NCI-H2029 (cell line): ENCODE results near the gene XIST.
"Not testable (repeated sequence)": the region's sequence is repeated elsewhere in the genome, so short reads cannot be mapped to it uniquely, and the experiment has no call there.

Experiments used
- DNase-seq: peaks from one replicate; lab custom pipeline; 2025; lab: John Stamatoyannopoulos, UW

Gene XIST

GRCh38 chrX:73804109-73804508, 48.4 kb downstream of the XIST start:
- DNase-seq = not testable (repeated sequence)

GRCh38 chrX:73799888-73800287, 52.6 kb downstream of the XIST start:
- DNase-seq = no peak

DNA sequence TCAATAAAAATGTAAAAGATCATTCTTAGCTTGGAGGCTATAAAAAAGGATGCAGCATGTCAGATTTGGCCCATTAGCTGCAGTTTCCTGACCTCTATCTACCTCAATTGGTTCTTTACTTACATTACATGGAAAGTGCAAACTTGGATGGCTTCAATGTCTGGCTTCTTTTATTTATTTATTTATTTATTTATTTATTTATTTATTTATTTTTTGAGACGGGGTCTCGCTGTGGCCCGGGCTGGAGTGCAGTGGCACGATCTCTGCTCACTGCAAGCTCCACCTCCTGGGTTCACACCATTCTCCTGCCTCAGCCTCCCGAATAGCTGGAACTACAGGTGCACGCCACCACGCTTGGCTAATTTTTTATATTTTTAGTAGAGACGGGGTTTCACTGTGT, 60.0 kb downstream of the XIST start:
- not testable (repeated sequence) for DNase-seq

- DNase-seq = no peak
Measured at GRCh38 chrX:73785493-73785892, 67.0 kb downstream of the XIST start.
